CD4-positive, alpha-beta T cell treated with Interleukin-4 for 1 hour (primary cell): ENCODE measurements around the gene RPS19.

Experiments used
- DNase-seq, 2 donors: peaks; one replicate each; pipeline ENCODE4 v3.0.0-alpha.2; 2020 to 2022

Gene RPS19

DNA sequence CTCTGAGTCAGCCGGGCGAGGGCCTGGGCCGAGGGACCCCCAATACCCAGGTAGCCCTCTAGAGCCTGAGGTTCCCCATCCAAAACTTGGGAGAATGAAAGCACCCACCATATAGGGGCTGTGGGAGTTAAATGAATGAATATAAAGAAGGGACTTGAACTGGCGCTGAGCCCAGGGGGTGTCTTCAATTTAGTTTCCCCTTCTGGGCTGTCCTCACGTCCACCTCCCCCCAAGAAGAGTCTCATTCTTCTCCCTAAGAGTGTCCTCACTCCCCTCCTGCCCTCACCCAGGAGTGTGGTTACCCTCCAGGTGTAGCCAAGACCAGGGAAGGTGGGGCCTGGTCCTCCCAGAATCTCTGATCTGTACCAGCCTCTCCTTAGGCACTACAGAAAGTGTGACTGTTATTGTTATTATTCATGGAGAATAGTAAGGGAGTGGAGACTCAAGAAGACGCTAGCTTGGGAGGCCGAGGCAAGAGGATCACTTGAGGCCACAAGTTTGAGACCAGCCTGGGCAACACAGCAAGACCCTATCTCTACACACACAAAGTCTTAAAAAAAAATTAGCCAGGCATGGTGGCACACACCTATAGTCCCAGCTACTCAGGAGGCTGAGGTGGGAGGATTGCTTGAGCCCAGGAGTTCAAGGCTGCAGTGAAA, 19.7 kb downstream of the RPS19 start:
- no peak for DNase-seq

DNA sequence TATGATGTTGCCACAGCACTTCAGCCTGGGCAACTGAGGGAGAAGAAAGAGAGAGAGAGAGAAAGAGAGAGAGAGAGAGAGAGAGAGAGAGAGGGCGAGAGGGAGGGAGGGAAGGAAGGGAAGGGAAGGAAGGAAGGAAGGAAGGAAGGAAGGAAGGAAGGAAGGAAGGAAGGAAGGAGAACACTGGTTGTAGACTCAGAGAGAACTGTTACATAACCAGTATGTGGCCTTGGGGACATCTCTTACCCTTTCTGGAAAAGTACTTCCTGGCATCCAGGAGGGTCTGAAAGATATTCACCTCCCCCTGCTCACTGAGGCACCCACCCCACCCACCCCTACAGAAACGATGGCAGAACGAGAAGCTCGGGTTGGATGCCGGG, 20.3 kb downstream of the RPS19 start:
- no peak for DNase-seq

DNA sequence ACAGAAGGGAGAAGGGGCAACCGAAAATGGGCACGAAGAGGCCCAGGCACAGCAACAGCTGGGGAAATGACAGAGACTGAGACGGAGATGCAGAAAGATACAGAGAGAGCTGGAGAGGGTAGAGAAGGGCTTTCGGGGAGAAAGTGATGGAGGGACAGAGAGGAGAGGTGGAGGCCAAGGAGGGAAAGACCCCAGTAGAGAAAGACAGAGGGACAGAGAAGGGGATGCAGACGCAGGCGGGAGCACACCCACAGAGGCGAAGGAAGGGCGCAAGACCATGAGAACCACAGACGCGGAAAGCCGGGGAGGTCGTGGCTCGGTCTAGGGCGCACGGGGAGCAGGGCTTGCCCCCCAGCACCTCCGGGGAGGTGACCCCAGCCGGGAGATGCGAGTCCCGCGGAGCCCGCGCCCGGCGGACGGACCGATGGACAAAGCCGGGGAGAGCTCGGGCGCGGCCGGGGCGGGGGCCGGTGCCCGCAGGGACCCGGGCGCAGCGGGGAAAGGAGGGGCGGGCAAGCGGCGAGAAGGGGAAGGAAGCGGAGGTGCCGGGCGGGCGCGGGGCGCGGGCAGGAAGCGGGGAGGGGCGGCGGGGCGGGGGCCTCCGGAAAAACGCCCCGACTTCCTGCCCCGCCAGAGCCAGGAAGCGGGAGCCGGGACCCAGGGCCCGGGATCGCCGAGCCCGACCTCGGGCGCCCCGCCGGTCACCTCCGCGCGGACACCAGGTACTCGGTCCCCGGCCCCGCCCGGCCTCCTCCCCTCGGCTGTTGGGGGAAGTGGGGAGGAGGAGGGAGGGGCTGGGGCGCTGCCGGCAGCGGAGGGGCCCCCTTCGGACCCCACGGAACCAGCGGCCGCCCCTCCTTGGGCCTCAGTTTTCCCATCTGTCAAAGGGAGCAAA, 22.8 kb downstream of the RPS19 start, which contains the start of gene ARHGEF1:
ARHGEF1 (plus strand) TSS at position 617 of the 895 bp plus-strand sequence. CDS start 4,899 bp downstream, outside the sequence.
- peak; percentile 53 to 54 for DNase-seq

DNA sequence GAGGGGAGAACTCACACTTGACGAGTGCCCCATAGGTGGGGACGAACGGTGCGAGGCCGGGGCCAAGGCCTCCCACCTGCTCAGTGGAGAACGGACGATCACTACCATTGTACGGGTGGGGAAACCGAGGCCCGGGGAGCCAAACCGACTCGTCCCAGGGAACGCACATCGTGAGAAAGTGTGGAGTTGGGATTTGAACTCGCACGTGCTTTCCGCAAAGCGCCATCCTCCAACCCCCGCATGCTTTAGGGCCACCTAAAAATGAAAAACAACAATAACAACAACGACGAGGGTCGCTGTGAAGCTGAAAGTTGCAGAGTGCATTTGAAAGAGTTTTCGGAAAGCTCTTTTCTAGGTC, 23.4 kb downstream of the RPS19 start:
- no peak for DNase-seq

DNA sequence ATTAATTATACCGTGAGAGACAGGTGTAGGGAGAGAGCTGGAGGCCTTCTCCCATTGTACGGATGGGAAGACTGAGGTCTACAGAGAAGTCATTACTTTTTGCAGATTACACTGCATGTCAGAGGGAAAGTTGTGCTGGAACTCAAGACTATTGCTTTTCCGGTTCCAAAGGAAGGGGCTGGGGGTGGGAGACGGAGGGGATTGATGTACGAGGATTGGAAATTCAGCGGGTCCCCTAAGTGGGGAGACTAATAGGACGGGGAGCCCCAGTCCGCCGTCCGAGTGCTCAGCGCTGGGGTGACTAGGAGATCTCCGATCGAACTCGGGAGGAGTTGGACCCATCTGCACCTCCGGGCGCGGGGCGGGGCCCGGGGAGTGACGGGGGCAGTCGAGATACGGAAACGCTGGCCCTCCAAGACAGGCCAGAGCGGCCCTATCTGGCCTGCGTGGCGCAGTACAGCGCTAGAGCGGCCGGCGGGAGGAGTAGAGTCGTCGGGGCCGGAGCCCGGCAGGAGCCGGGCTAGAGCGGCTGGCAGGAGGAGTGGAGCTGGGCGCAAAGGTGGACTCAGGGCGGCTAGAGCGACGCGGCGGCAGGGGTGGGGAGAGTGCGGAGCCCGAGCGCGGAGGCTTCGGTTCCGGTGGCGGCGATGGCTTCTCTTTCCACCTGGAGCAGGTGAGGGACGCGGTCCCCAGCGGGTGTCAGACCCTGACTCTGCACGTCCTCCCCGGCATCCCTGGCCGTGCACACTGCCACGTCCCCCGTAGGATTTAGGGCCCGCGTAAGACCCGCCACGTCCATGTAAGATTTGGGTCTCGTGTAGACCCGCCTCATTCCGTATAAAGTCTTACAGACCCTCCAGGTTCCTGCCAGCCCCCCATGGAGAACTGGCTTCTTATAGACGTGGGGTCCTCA, 24.0 kb downstream of the RPS19 start:
- peak; percentile 90 to 95 for DNase-seq

DNA sequence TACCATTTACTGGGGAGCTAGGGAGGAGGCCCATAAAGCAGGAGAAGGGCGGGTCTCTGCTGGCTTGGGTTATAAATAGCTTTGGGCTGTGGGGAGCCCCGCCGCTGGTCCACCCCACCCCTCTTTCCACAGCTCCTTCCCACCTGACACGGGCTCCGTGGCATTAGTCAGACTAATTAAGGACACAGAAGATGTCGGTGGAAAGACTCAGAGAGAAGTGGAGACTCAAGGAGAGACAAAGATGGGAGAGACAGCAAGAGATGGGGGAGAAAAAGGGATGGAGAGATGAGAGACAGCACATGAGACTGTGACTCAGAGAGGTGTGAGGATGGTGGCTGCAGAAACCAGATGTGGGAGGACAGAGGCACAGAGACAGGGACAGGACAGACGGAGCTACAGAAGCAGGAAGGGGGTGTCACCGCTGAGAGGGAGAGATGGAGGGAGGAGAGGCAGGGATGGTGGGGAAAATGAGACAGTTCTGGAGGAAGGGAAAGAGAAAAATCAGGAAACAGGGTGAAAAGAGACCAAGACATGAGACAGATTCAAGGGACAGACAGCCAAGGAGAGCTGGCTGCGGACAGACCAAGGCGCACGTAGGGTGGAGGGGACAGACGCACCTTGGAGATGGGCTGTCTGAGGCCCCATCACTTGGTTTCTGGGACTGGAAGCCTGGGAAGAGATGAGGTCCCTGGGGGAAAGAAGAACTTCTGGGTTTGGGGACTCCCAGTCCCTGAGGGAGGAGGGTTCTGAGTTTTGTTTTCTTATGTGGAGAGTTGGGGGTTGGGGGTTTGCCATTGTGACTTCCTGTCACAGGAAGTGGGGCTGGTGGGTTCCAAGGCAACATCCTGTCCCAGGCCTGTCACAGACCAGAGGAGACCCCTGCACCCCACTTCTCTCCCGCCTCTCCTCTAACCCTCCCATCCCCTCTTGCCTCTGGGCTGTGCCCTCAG, 27.0 kb downstream of the RPS19 start:
- peak; percentile 77 to 81 for DNase-seq

DNA sequence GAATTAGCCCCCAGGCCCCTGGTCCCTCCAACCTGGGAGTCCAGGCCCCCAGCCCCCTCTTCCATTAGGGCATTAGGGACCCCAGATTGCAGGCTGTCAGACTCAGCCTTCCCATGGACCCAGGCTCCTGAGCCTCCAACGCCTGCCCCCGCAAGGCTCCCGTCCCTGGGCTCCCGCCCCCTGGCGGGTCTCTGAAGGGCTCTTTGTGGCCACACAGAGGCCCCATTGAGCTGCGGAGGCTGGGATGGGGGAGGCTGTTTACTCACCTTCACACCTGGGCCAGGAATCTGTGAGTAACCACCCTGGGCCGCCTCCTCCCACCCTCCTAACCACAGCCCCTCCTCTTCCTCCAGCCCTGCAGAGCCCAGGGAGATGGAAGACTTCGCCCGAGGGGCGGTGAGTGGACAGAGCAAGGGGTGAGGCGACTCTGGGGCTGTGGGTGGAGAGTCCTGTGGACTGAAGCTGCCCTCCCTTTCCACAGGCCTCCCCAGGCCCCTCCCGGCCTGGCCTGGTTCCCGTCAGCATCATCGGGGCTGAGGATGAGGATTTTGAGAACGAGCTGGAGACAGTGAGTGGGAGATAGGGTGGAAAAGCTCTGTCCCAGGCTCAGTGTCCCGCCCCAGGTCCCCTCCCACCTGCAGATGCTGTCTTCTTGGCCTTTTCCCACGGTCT, 27.8 kb downstream of the RPS19 start:
- DNase-seq, result peak; percentile 81 to 82

DNA sequence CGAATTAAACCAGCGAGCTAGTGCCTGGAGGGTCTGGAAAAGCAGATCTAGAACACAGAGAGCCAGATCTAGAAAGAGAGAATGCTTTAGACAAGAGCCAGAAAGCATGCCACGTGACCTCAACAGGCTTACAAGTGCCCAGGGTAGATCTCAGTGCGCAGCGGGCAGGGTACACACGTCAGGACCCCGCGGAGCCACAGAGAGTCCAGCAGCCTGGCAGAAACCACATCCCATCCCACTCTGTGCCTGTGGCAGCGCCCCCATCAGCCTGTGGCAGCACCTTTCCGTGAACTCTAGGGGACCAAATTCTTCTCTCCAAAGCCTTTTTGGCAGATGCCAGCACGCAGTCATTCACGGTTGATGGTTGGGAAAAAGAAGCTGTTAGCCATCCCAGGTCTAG, 28.9 kb downstream of the RPS19 start:
- DNase-seq, result no peak

DNA sequence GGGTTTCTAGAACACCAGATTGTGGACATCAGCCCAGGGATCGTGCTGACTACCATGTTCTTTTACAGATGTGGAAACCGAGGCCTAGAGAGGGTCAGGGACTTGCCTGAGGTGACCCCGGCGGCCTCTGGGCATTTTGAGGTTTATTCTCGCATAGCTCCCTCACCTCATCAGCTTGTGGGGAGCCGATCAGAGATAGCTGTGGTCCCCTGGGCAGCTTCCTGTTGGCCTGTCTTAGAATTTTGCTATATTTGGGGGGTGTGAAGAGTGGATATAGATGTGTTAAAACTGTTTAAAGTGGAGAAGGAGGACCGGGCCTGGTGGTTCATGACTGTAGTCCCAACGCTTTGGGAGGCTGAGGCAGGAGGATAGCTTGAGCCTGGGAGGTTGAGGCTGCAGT, 29.8 kb downstream of the RPS19 start:
- no peak for DNase-seq

DNA sequence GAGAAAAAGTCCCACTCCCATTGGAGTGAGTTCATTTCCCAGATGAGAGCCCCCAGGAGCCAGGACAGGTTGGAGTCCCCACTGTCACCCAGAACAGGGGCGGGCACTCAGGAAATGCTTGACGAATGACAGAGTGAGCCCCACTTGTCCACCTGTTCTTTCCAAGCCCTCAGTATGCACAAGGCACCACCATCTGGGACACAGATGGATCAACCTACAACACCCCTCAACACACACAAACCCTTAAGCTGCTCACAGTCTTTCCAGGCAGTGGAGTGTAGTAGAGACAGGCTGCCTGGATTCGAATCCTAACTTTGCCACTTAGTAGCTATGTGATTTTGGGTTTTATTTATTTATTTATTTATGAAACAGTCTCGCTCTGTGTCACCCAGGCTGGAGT, 30.9 kb downstream of the RPS19 start:
- DNase-seq, result no peak

DNA sequence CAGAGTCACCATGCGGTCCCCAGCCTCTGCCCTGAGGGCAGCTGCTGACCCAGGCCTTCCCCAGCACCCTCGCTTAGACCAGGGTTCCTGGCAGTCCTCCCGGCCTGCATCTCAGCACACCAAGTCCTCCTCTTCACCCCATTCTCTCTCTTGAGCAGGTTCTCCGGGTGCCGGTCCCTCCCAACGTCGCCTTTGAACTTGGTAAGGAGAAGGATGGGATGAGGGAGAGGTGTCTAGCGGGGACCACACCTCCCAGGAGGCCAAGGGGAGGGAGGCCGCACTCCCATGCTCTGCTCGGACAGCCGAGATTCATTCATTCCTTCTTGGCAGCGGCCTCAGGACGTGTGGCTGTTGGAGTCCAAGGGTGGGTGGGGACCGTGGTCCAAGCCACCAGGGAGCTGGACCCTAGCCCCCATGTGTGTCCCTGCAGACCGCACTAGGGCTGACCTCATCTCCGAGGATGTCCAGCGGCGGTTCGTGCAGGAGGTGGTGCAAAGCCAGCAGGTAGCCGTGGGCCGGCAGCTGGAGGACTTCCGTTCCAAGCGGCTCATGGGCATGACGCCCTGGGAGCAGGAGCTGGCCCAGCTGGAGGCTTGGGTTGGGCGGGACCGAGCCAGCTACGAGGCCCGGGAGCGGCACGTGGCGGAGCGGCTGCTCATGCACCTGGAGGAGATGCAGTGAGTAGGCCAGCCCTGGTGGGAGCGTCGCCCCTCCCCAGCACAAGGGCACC, 32.3 kb downstream of the RPS19 start:
- no peak for DNase-seq

DNA sequence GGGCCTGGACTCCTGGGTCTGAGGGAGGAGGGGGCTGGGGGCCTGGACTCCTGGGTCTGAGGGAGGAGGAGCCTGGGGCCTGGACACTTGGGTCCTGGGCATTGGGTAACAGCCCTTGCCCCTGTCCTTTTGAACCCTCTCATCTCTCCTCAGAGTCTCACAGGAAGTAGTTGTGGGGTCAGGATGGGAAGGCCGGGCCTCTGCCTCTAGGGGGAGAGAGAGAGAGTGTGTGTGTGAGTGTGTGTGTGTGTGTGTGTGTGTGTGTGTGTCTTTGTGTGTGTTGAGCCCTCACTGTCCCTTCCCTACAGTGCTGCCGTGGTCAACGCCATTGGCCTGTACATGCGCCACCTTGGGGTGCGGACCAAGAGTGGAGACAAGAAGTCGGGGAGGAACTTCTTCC, 33.8 kb downstream of the RPS19 start:
- DNase-seq, result peak in 1 of 2 donors; percentile 24

DNA sequence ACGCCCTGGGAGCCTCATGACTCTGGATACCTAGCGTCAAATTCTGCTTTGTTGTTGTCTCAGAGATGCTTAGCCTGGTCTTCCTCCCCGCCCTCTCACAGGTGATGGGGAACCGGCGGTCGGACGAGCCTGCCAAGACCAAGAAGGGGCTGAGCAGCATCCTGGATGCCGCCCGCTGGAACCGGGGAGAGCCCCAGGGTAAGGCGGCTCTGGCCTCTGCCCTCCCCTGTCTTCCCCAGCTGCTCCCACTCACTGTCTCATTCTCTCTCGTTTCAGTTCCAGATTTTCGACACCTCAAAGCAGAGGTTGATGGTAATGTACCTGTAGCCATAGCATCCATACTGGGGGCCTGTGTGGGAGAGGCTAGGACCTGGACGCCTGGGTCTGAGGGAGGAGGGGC, 34.3 kb downstream of the RPS19 start:
- no peak for DNase-seq

DNA sequence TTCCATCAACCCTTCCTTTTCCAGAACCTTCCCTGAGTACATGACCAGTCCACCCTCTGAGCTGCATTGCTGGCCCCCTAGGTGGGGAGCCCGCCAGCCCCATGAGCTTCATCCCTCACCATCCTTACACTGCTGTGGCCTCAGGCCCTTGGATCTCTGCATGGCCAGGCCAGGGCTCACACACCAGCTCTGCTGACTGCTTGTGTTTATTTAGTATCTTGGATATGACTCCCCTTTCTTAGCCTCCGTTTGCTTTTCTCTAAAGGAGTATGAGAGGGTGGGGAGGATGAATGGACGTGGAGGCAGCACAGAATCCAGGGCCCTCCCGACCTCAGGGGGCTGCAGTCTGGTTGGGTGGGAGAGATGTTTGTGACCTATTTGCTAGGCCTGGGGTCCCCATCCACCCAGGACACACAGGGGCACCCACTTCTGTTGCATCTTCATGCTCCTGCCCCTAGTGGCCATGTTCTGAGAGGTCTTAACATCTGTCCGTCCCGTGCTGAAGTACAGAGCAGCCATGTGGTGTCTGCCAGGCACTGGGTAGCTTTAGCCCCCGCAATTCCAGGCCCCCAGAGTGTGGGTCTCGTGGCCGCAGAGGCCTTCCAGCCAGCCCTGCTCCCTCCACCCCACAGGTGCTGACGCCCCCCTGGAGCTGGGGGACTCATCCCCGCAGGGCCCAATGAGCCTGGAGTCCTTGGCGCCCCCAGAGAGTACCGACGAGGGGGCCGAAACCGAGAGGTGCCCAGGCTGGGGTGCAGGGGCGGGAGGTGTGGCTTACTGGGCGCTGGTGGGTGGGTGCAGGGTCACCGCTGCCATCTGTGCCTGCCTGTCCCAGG, 35.9 kb downstream of the RPS19 start:
- DNase-seq, result no peak

DNA sequence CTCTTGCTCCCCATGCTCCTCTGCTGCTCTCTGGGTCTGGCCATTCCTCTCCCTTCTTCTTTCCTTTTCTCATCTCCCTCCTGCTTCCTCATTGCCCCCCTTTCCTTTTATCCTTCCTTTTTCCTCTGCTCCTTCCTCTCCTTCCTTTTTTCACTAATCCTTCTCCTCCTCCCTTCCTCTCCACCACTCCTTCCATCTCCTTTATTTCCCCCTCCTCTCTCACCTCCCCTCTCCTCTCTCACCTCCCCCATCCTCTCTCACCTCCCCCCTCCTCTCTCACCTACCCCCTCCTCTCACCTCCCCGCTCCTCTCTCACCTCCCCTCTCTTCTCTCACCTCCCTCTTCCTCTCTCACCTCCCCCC, 36.5 kb downstream of the RPS19 start:
- DNase-seq, result no peak

DNA sequence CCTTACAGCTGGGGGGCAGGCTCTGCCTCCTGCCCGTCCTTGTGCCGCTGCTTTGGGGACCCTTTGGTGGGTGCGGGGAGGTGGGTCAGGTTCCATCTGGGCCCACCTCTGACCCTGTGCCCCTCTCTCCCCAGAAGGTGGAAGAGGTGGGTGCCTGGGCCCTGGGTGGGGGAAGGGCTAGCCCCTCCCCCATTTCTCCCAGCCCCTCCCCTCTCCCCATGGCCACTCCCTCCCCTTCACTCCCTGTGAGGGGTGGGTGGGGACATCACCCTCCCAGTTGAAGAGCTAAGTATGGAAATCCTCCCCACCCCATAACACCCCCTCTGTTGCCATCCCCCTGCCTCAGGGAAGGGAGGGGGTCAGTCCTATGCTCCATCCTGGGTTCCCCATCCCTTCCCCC, 37.1 kb downstream of the RPS19 start:
- DNase-seq, result no peak

DNA sequence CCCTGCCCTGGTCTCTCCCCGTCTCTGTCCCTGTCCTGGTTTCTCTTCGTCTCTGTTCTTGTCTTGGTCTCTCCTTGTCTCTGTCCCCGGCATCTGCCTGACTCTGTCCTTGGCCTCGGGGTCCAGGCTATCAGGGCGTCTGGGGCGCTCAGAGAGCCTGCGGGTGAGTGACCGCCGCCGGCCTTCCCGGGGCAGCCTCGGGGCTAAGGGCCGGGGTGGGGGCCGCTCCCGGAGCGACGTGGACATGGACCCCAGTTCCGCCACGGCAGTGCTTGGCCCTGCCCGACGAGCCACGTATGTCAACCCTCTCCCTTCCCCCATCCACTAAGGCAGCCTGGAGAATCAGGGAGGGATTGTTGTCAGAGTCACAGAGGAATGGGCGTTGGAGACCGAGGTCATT, 37.8 kb downstream of the RPS19 start:
- no peak for DNase-seq

DNA sequence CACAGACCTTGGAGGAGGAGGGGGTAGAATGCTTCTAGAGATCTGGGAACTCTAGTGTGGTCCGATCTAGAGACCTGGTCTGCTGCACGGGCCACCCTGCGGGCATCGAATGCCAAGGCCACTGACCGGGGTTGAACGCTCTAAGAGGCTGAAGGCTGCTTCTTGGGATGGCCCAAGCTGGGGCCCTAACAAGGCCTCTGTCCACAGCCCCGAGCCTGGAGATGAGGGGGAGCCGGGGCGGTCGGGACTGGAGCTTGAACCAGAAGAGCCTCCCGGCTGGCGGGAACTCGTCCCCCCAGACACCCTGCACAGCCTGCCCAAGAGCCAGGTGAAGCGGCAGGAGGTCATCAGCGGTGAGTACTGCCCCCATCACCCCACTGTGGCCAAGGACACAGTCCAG, 38.2 kb downstream of the RPS19 start:
- no peak for DNase-seq

DNA sequence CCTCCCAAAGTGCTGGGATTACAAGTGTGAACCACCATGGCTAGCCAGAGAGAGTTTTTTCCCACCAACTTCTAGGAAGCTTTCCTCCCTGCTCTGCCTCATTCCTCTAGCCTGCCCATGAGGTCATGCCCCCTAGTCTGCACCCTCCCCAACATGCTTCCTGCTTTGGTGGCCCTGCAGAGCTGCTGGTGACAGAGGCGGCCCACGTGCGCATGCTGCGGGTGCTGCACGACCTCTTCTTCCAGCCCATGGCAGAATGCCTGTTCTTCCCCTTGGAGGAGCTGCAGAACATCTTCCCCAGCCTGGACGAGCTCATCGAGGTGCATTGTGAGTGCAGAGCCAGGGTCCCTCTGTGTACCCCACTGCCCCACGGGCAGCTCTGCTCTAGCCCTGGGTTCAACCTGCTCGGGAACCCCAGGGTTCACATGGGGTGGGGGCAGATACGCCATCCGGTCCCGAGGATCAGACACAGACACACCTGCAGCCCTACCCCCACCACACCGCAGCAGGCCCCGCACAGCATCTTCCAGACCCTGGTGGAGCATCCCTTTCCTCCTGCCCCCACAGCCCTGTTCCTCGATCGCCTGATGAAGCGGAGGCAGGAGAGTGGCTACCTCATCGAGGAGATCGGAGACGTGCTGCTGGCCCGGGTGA, 41.8 kb downstream of the RPS19 start:
- no peak for DNase-seq
